Endothelial cell of umbilical vein (primary cell): ENCODE measurements around the gene PCLO.

ENCODE experiments used
- EZH2 ChIP-seq: IDR thresholded peaks from 2 replicates; pipeline ENCODE4 v1.6.1; 2012; ENCODE audit warnings: borderline replicate concordance, low read depth, mild to moderate bottlenecking, moderate library complexity, low read length, inconsistent platforms; ENCODE audit not compliant: severe bottlenecking
- FOS ChIP-seq: IDR thresholded peaks from 2 replicates; pipeline ENCODE4 v1.6.1; 2011; ENCODE audit warnings: mild to moderate bottlenecking, low read length, moderate library complexity, borderline replicate concordance; ENCODE audit not compliant: insufficient read depth
- GATA2 ChIP-seq: IDR thresholded peaks from 2 replicates; pipeline ENCODE4 v1.7.0; 2011; ENCODE audit warnings: low read depth, mild to moderate bottlenecking, moderate library complexity, mixed read lengths, low read length; ENCODE audit not compliant: insufficient read length, insufficient read depth
- JUN ChIP-seq: IDR thresholded peaks from 2 replicates; pipeline ENCODE4 v1.6.1; 2011; ENCODE audit warnings: borderline replicate concordance, low read depth; ENCODE audit not compliant: insufficient read length, insufficient read depth
- MYC ChIP-seq: IDR thresholded peaks from one replicate; pipeline ENCODE4 v1.6.1; 2011; ENCODE audit warnings: mild to moderate bottlenecking, low read depth, low read length
- POLR2A ChIP-seq: IDR thresholded peaks from 2 replicates; pipeline ENCODE4 v1.6.1; 2012; ENCODE audit warnings: low read depth, mild to moderate bottlenecking, control low read depth, low read length
- POLR2AphosphoS5 ChIP-seq: IDR thresholded peaks from 2 replicates; pipeline ENCODE4 v1.6.1; 2012; ENCODE audit warnings: low read depth, mild to moderate bottlenecking, control low read depth, low read length, moderate library complexity; ENCODE audit not compliant: insufficient read depth
- TF ChIP-seq, protein P1 (sequence below), 2 donors: IDR thresholded peaks; 1 replicate in 1 of 2; 2 replicates in 1 of 2; pipeline ENCODE4 v1.5.1; 2011; ENCODE audit warnings: low read length in 2 of 2, mild to moderate bottlenecking in 2 of 2, moderate library complexity in 2 of 2, control low read depth in 1 of 2, inconsistent platforms in 1 of 2, low read depth in 1 of 2; ENCODE audit not compliant: insufficient read depth in 1 of 2; ENCODE audit errors: extremely low read depth in 1 of 2

- TF ChIP-seq POLR2A (no peak), POLR2AphosphoS5 (no peak), EZH2 (no peak), GATA2 (no peak), JUN (no peak), FOS (no peak), MYC (no peak)
- TF ChIP-seq, protein P1, sequence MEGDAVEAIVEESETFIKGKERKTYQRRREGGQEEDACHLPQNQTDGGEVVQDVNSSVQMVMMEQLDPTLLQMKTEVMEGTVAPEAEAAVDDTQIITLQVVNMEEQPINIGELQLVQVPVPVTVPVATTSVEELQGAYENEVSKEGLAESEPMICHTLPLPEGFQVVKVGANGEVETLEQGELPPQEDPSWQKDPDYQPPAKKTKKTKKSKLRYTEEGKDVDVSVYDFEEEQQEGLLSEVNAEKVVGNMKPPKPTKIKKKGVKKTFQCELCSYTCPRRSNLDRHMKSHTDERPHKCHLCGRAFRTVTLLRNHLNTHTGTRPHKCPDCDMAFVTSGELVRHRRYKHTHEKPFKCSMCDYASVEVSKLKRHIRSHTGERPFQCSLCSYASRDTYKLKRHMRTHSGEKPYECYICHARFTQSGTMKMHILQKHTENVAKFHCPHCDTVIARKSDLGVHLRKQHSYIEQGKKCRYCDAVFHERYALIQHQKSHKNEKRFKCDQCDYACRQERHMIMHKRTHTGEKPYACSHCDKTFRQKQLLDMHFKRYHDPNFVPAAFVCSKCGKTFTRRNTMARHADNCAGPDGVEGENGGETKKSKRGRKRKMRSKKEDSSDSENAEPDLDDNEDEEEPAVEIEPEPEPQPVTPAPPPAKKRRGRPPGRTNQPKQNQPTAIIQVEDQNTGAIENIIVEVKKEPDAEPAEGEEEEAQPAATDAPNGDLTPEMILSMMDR (IDR thresholded peaks at IDR 0.05; ENCODE audit: extremely low read depth in 1 of 2, insufficient read depth in 1 of 2, low read depth in 1 of 2, low read length in 2 of 2): no peak
Observed at GRCh38 chr7:82961240-82961639, 201.4 kb downstream of the PCLO start.
